PC-3 (cell line): ENCODE measurements around the gene SMIM15.

ENCODE experiments used
- EZH2phosphoT487 ChIP-seq: fragments of 300-600 bp; sonication (generic); IDR thresholded peaks from 2 replicates; pipeline ENCODE4 v1.6.1; 2018; ENCODE audit warnings: mild to moderate bottlenecking, antibody characterized with exemption, low read length, borderline replicate concordance
- TF ChIP-seq, protein P1 (sequence below): fragments of 300-600 bp; sonication (generic); conservative IDR thresholded peaks from 2 replicates; pipeline ENCODE4 v1.5.1; 2017; ENCODE audit warnings: antibody characterized with exemption, low read depth, mild to moderate bottlenecking, low read length

DNA sequence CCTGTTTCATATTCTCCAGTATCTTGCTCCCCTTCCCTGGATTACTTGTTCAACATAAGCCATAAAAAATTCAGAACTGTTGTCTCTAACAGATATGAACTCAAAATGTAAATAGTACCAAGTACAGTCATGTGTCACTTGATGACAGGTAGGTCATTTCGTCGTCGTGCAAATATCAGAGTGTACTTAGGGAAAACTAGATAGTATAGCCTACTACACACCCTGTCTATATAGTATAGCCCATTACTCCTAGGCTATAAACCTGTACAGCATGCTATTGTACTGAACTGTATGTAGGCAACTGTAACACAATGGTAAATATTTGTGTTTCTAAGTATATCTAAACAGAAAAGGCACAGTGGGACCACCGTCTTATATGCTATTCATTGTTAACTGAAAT lies 39.1 kb downstream of the SMIM15 start:
- TF ChIP-seq, protein P1, sequence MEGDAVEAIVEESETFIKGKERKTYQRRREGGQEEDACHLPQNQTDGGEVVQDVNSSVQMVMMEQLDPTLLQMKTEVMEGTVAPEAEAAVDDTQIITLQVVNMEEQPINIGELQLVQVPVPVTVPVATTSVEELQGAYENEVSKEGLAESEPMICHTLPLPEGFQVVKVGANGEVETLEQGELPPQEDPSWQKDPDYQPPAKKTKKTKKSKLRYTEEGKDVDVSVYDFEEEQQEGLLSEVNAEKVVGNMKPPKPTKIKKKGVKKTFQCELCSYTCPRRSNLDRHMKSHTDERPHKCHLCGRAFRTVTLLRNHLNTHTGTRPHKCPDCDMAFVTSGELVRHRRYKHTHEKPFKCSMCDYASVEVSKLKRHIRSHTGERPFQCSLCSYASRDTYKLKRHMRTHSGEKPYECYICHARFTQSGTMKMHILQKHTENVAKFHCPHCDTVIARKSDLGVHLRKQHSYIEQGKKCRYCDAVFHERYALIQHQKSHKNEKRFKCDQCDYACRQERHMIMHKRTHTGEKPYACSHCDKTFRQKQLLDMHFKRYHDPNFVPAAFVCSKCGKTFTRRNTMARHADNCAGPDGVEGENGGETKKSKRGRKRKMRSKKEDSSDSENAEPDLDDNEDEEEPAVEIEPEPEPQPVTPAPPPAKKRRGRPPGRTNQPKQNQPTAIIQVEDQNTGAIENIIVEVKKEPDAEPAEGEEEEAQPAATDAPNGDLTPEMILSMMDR = no peak
- no peak for TF ChIP-seq EZH2phosphoT487
